OCI-LY3 (cell line): Measurements from ENCODE around the gene CHFR.

ENCODE experiments used
- EZH2phosphoT487 ChIP-seq: fragments of 200-600 bp; shearing (Covaris generic); IDR thresholded peaks from 2 replicates; pipeline ENCODE4 v1.6.1; 2018; ENCODE audit warnings: antibody characterized with exemption, mixed run types, low read depth
- TF ChIP-seq, protein P1 (sequence below): fragments of 200-600, 300-600 bp; sonication (generic); IDR thresholded peaks from 2 replicates; pipeline ENCODE4 v1.5.1; 2014; ENCODE audit warnings: antibody characterized with exemption, low read length, low read depth

DNA sequence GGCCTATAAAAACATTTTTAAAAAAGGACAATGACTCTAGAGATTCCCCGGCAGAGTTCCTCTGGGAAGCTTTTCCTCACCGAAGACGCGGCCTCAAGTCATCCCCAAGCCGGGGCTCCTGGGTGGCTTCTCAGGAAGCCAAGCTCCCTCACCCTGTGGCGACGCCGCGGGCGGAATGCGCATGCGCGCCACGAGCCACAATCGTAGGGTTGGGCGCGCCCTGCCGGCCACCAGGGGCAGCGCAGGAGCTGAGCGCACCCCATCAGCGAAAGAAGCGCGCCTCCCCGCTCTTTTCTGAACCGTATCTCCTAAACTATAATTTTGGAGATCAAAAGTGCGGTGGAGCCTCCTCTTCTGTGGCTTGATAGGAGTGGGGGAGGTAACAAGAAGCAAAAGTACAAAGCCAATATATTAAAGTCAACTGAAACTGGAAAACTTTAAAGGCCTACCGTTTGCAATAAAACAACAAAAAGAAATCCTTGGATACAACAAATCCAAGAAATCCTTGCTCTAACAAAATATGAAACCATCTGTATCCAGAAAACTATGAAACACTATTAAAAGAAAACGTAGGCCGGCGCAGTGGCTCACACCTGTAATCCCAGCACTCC is 17.4 kb upstream of the CHFR start:
- TF ChIP-seq, protein P1, sequence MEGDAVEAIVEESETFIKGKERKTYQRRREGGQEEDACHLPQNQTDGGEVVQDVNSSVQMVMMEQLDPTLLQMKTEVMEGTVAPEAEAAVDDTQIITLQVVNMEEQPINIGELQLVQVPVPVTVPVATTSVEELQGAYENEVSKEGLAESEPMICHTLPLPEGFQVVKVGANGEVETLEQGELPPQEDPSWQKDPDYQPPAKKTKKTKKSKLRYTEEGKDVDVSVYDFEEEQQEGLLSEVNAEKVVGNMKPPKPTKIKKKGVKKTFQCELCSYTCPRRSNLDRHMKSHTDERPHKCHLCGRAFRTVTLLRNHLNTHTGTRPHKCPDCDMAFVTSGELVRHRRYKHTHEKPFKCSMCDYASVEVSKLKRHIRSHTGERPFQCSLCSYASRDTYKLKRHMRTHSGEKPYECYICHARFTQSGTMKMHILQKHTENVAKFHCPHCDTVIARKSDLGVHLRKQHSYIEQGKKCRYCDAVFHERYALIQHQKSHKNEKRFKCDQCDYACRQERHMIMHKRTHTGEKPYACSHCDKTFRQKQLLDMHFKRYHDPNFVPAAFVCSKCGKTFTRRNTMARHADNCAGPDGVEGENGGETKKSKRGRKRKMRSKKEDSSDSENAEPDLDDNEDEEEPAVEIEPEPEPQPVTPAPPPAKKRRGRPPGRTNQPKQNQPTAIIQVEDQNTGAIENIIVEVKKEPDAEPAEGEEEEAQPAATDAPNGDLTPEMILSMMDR = no peak
- TF ChIP-seq EZH2phosphoT487 = no peak
